Measurements from ENCODE around the gene CNPY3. TPM values are rescaled to one million over a fixed set of nuclear protein-coding genes. Genes with fewer than 3 reads are reported as not detected.

Gene CNPY3
- total and polyA plus RNA-seq, 2 of the 13 experiments (the other 11 are each of a cell fraction or from before 2014, with no cell fraction given): 42.3 to 60.2 TPM

- TF ChIP-seq REST (IDR thresholded peaks at IDR 0.05; ENCODE audit: borderline replicate concordance in 1 of 2, low read depth in 1 of 2, low read length in 2 of 2): no peak
- peak; percentile 10; the same call in 1 of the 2 replicates for TF ChIP-seq ZNF552 (CRISPR knock-in tag; IDR thresholded peaks at IDR 0.05; ENCODE audit: borderline replicate concordance)
- no peak; the same call in 1 of the 2 replicates for TF ChIP-seq CAMTA2 (CRISPR knock-in tag; IDR thresholded peaks at IDR 0.05; ENCODE audit: borderline replicate concordance)
- peak; percentile 57; the same call in 1 of the 2 replicates for TF ChIP-seq SALL2 (CRISPR knock-in tag; IDR thresholded peaks at IDR 0.05)
- TF ChIP-seq KLF6 (CRISPR knock-in tag; IDR thresholded peaks at IDR 0.05): 0 out of 2 replicates have a peak, but pooled peaks have one; percentile 76
- no peak for TF ChIP-seq MLLT10 (CRISPR knock-in tag; IDR thresholded peaks at IDR 0.05)
- TF ChIP-seq, protein P1, sequence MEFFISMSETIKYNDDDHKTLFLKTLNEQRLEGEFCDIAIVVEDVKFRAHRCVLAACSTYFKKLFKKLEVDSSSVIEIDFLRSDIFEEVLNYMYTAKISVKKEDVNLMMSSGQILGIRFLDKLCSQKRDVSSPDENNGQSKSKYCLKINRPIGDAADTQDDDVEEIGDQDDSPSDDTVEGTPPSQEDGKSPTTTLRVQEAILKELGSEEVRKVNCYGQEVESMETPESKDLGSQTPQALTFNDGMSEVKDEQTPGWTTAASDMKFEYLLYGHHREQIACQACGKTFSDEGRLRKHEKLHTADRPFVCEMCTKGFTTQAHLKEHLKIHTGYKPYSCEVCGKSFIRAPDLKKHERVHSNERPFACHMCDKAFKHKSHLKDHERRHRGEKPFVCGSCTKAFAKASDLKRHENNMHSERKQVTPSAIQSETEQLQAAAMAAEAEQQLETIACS (CRISPR knock-in tag; IDR thresholded peaks at IDR 0.05): peak; percentile 40; the same call in 1 of the 2 replicates
- TF ChIP-seq ZSCAN31 (CRISPR knock-in tag; IDR thresholded peaks at IDR 0.05; ENCODE audit: low read depth): peak; percentile 85
- peak; percentile 51 for TF ChIP-seq ZBTB7B (CRISPR knock-in tag; IDR thresholded peaks at IDR 0.05)
- peak; percentile 56; the same call in 1 of the 2 replicates for TF ChIP-seq ZNF225 (CRISPR knock-in tag; IDR thresholded peaks at IDR 0.05)
- no peak for TF ChIP-seq CBFB (CRISPR knock-in tag; IDR thresholded peaks at IDR 0.05)
- no peak for TF ChIP-seq ELF1 (CRISPR knock-in tag; IDR thresholded peaks at IDR 0.05)
- TF ChIP-seq ZBTB38 (CRISPR knock-in tag; IDR thresholded peaks at IDR 0.05): peak; percentile 25; the same call in 1 of the 2 replicates
- TF ChIP-seq CBX5 (CRISPR knock-in tag; IDR thresholded peaks at IDR 0.05; ENCODE audit: borderline replicate concordance): peak; percentile 18; the same call in 1 of the 2 replicates
- TF ChIP-seq DMAP1 (CRISPR knock-in tag; IDR thresholded peaks at IDR 0.05): peak; percentile 44; the same call in 1 of the 2 replicates
- peak; percentile 97 for TF ChIP-seq TGIF2 (CRISPR knock-in tag; IDR thresholded peaks at IDR 0.05)
- TF ChIP-seq TBX2 (CRISPR knock-in tag; IDR thresholded peaks at IDR 0.05; ENCODE audit: borderline replicate concordance): peak; percentile 38
- TF ChIP-seq BCL6 (CRISPR knock-in tag; IDR thresholded peaks at IDR 0.05): peak; percentile 39; the same call in 1 of the 2 replicates
- TF ChIP-seq, protein P2, sequence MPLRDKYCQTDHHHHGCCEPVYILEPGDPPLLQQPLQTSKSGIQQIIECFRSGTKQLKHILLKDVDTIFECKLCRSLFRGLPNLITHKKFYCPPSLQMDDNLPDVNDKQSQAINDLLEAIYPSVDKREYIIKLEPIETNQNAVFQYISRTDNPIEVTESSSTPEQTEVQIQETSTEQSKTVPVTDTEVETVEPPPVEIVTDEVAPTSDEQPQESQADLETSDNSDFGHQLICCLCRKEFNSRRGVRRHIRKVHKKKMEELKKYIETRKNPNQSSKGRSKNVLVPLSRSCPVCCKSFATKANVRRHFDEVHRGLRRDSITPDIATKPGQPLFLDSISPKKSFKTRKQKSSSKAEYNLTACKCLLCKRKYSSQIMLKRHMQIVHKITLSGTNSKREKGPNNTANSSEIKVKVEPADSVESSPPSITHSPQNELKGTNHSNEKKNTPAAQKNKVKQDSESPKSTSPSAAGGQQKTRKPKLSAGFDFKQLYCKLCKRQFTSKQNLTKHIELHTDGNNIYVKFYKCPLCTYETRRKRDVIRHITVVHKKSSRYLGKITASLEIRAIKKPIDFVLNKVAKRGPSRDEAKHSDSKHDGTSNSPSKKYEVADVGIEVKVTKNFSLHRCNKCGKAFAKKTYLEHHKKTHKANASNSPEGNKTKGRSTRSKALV (CRISPR knock-in tag; IDR thresholded peaks at IDR 0.05): peak; percentile 96
- peak; percentile 49; the same call in 1 of the 2 replicates for TF ChIP-seq ZNF160 (CRISPR knock-in tag; IDR thresholded peaks at IDR 0.05)
- TF ChIP-seq ZNF543 (CRISPR knock-in tag; IDR thresholded peaks at IDR 0.05): peak; percentile 65; the same call in 1 of the 2 replicates
- no peak; the same call in 1 of the 2 replicates for TF ChIP-seq ZNF546 (CRISPR knock-in tag; conservative IDR thresholded peaks at IDR 0.05)
These were observed 31.2 kb downstream of the CNPY3 start, which contains the start of gene GNMT (continued) for GRCh38 chr6:42960243-42961019.
